ENCODE measurements around the gene ARIH2. TPM values are rescaled to one million over a fixed set of nuclear protein-coding genes. Genes with fewer than 3 reads are reported as not detected.
"Not testable (repeated sequence)": the region's sequence is repeated elsewhere in the genome, so short reads cannot be mapped to it uniquely, and the experiment has no call there.

Gene ARIH2
- polyA plus RNA-seq (2013, experiment 1 of 2; ENCODE audit: insufficient read length): 52.7 TPM
- polyA plus RNA-seq (2013, experiment 2 of 2; ENCODE audit: insufficient read length): 49.3 TPM

GRCh38 chr3:48918388-48919214, at the start of gene ARIH2:
Gene ARIH2, plus strand, starts transcription at chr3:48918842. Its CDS starts 8,717 bp downstream, at chr3:48927559.
- DNase-seq: peak; percentile 94

GRCh38 chr3:48877671-48878070, 41.0 kb upstream of the ARIH2 start:
- DNase-seq: no peak

GRCh38 chr3:48879307-48879993, 39.2 kb upstream of the ARIH2 start:
- DNase-seq: no peak

GRCh38 chr3:48879994-48880377, 38.7 kb upstream of the ARIH2 start:
- no peak for DNase-seq

GRCh38 chr3:48881006-48881405, 37.6 kb upstream of the ARIH2 start:
- DNase-seq: no peak

- DNase-seq: no peak
Observed at GRCh38 chr3:48881652-48882114, 37.0 kb upstream of the ARIH2 start.

- DNase-seq: peak; percentile 24
Observed at GRCh38 chr3:48885753-48886152, 32.9 kb upstream of the ARIH2 start.

- DNase-seq: no peak
Observed at GRCh38 chr3:48891606-48892005, 27.0 kb upstream of the ARIH2 start.

- DNase-seq: no peak
Observed at GRCh38 chr3:48894516-48894915, 24.1 kb upstream of the ARIH2 start.

GRCh38 chr3:48896936-48897335, 21.7 kb upstream of the ARIH2 start:
- no peak for DNase-seq

GRCh38 chr3:48897460-48898376, 20.9 kb upstream of the ARIH2 start:
- DNase-seq: no peak

GRCh38 chr3:48898383-48899234, 20.0 kb upstream of the ARIH2 start, which contains the start of gene SLC25A20:
Gene SLC25A20, minus strand, starts transcription at chr3:48898882. Its CDS starts 88 bp downstream, at chr3:48898794.
- peak; percentile 91 for DNase-seq

GRCh38 chr3:48899273-48899672, 19.4 kb upstream of the ARIH2 start:
- no peak for DNase-seq

GRCh38 chr3:48907026-48907425, 11.6 kb upstream of the ARIH2 start:
- DNase-seq: not testable (repeated sequence)

GRCh38 chr3:48915296-48915695, 3.3 kb upstream of the ARIH2 start:
- DNase-seq: no peak

- peak; percentile 47 for DNase-seq
Observed at GRCh38 chr3:48919215-48920138, 835 bp downstream of the ARIH2 start.

GRCh38 chr3:48926425-48927392, 8.1 kb downstream of the ARIH2 start:
- no peak for DNase-seq

GRCh38 chr3:48927928-48928327, 9.3 kb downstream of the ARIH2 start:
- DNase-seq: no peak

- DNase-seq: no peak
Observed at GRCh38 chr3:48928679-48929078, 10.0 kb downstream of the ARIH2 start.
